ENCODE data around the gene RPS27L.

RPS27L gene

GRCh38 chr15:63188247-63188925 is 31.1 kb upstream of the RPS27L start:
- DNase-seq (ENCODE audit: low read depth in 2 of 3, low spot score in 2 of 3), result no peak

DNA sequence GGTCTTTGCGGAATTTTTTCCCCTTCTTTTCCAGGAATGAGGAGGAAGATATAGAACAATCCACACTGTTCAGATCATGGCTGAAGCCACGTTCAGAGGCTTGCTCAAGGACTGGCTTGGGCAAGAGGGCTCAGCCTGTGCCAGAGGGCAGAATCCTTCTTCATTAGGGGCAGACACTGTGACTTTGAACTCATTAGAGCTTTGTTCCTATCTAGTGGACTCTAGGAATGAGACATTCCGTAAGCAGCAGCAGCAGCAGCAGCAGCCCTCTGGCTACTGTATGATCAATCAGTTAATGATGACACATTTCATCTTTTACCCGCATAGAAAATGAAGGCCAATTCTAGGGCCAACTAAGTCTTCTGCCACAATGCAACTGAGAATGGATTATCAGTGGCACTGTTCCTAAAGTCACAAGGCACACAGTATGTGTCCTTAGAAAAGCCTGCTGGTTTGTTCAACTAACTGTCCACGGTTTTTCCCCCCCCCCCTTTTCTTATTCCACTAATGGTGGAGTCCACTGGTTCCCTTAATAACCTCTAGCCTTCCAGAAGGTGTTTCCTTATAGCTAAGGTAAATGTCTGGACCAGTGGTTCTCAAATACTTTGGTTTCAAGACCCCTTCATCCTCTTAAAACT is 30.4 kb upstream of the RPS27L start:
- DNase-seq (ENCODE audit: low read depth in 2 of 3, low spot score in 2 of 3), result no peak

GRCh38 chr15:63186065-63186464 is 28.8 kb upstream of the RPS27L start:
- DNase-seq (ENCODE audit: low read depth in 2 of 3, low spot score in 2 of 3), result no peak

- DNase-seq (ENCODE audit: low read depth in 2 of 3, low spot score in 2 of 3), result no peak
Measured at GRCh38 chr15:63185206-63185605, 27.9 kb upstream of the RPS27L start.

DNA sequence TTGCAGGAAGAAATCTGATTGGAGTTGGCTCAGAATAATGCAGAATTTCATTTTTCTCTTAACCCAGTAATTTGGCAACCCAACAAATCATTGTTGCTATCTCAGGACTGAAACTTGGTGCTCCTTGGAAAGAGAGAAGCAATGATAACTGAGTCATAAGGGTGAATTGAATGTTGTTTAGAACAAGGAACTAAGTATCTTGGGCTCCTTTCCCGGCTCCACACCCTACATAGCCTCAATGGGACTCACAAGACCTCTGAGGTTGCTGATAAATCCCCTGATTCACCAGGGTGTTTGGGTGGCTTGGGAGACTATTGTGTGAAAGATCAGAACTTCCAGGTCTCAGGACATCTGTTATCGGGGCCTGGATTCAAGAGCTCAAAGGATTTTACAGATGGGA is 24.4 kb upstream of the RPS27L start:
- no peak for DNase-seq (ENCODE audit: low read depth in 2 of 3, low spot score in 2 of 3)

DNA sequence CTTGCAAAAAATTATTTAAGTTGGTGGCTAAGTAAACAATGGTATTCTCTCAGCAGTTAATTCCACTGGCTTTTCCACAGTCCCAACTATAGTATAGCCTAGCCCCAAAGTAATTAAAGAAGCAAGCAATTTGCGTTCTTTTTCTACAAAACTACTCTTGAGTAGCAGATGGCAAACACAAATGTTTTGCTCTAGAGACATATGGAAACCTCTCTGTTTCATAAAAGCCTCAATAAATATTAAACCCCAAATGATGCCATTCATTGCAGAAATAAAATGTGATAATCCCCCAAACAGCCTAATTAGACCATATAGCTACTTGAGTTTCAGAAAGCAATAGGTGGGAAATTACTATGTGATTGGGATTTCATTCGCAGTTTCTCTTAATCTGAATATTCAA is 23.5 kb upstream of the RPS27L start:
- no peak for DNase-seq (ENCODE audit: low read depth in 2 of 3, low spot score in 2 of 3)

GRCh38 chr15:63178034-63178433 is 20.8 kb upstream of the RPS27L start:
- DNase-seq (ENCODE audit: low read depth in 2 of 3, low spot score in 2 of 3), result no peak

GRCh38 chr15:63176302-63176701 is 19.0 kb upstream of the RPS27L start:
- DNase-seq (ENCODE audit: low read depth in 2 of 3, low spot score in 2 of 3), result no peak

DNA sequence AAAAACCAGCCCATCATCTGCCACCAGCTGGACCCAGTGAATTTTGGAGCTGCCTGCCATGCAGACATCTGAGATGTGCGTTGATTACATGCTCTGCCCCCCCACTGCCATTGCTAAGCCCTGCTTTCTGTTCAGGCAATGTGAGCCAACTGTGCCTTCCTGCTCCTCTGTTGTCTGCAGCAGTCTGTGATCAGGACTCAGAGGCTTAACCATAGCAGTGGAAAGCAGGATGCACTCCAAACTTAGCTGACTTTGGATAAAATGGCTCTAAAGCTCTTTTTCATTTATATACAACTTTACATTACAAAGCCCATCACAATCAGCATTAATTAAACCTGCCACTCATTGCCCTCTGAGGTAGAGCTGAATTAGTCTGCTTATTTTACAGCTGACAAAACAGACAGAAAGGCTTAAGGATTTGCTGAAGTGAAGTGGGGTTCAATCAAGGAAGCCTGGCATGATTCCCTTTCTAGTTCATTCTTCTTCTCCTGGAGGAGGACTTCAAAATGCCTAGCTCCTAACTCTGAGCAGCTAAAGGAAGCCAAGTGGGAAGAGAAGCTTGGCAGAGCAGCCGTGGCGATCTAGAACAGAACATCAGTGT is 15.7 kb upstream of the RPS27L start:
- DNase-seq (ENCODE audit: low read depth in 2 of 3, low spot score in 2 of 3), result no peak

GRCh38 chr15:63172376-63172775 is 15.1 kb upstream of the RPS27L start:
- DNase-seq (ENCODE audit: low read depth in 2 of 3, low spot score in 2 of 3), result no peak

- no peak for DNase-seq (ENCODE audit: low read depth in 2 of 3, low spot score in 2 of 3)
Measured at GRCh38 chr15:63169788-63170187, 12.5 kb upstream of the RPS27L start.

- DNase-seq (ENCODE audit: low read depth in 2 of 3, low spot score in 2 of 3), result no peak
Measured at GRCh38 chr15:63166219-63166618, 8.9 kb upstream of the RPS27L start.

DNA sequence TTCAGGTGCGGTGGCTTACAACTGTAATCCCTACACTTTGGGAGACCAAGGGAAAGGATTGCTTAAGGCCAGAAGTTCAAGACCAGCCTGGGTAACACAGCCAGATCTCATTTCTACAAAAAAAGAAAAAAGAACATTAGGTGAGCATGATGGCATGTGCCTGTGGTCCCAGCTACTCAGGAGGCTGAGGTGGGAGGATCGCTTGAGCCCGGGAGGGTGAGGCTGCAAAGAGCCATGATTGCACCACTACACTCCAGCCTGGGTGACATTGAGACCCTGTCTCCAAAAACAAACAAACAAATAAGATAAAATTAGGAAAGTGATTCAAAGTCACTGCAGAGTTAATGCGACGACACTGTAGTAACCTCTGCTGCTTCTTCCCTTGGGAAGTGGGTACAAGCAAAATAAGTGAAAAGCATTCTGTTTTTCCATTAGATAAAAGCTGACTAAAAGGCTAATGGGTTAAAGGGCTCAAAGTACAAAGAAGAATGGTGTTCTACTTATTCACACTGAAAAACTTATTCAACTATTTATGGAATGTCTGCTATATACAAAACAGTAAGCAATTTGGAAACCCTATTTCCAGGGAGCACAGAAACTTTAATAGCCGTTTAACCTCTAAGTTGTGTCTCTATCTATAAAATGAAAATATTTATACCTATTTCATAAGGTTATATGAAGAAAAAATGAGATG is 8.0 kb upstream of the RPS27L start:
- no peak for DNase-seq (ENCODE audit: low read depth in 2 of 3, low spot score in 2 of 3)

GRCh38 chr15:63163217-63163616 is 5.9 kb upstream of the RPS27L start:
- no peak for DNase-seq (ENCODE audit: low read depth in 2 of 3, low spot score in 2 of 3)

- DNase-seq (ENCODE audit: low read depth in 2 of 3, low spot score in 2 of 3), result no peak
Measured at GRCh38 chr15:63160638-63161037, 3.4 kb upstream of the RPS27L start.

GRCh38 chr15:63157891-63158431 is 684 bp upstream of the RPS27L start:
- no peak for DNase-seq (ENCODE audit: low read depth in 2 of 3, low spot score in 2 of 3)

DNA sequence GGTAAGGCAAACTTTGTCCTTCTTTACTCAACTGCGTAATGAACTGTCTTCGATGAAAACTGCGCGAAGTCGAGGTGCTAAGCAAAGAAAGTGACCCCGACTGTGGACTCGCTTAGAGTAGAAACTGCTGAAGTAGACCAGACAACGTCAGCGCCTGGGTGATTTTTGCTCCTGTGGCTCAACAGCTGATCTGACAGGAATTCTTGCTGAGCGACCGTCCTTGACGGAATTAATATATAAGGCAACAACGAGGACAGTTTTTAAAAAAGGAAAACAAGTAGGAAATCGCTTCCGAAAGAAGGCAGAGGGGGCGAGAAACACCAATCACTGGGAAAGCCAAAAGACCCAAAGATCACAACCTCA is 541 bp downstream of the RPS27L start:
- DNase-seq (ENCODE audit: low read depth in 2 of 3, low spot score in 2 of 3), result no peak

- no peak for DNase-seq (ENCODE audit: low read depth in 2 of 3, low spot score in 2 of 3)
Measured at GRCh38 chr15:63156086-63156710, 1.1 kb downstream of the RPS27L start.

DNA sequence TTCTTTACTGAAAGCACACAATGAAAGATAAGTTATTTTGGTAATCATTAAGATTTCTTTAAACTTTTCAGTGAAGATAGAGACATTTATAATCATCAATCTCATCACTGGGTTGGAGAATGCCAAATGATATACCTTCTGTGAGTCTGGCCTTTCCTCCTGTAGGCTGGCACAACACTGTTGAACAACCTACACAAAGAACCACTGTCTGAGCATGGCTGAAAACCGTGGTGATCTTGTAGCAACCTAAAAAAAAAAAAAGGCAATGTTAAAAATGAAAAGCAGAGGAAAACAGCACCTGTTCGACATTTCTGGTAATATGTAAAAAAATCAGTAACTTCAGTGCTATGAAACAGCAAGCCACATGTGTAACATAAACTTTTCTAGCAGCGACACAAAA is 1.8 kb downstream of the RPS27L start:
- no peak for DNase-seq (ENCODE audit: low read depth in 2 of 3, low spot score in 2 of 3)

DNA sequence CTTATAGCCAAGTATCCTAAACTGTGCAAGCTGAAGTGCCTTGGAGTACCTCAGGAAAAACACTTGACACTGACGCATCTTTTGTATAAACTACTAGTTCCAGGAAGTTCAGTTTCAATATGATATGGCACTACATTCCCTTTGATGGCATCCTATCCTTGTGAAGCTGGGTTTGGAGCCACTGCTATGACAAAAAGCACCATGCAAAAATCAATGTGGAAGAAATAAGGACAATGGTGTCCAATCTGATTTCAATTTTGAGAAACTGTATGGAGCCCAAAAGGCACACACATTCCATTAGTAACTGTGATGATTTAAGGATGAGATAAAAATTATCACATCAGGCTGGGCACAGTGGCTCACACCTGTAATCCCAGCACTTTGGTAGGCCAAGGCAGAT is 5.6 kb downstream of the RPS27L start:
- no peak for DNase-seq (ENCODE audit: low read depth in 2 of 3, low spot score in 2 of 3)

GRCh38 chr15:63146684-63147083 is 10.6 kb downstream of the RPS27L start:
- DNase-seq (ENCODE audit: low read depth in 2 of 3, low spot score in 2 of 3), result no peak

All from activated CD8-positive, alpha-beta memory T cell treated with anti-CD3 and anti-CD28 coated beads for 48 hours (primary cell).